HL-60/S4 (cell line): Measurements from ENCODE around the gene NPAS3.

Source experiments
- in situ Hi-C: fragments of 300-500 bp; cut with MboI; formaldehyde crosslinking; loops from 2 replicates; pipeline ENCODE4 v1.14.3; 2022; ENCODE audit warnings: low sequenced_read_pairs

Gene NPAS3

DNA sequence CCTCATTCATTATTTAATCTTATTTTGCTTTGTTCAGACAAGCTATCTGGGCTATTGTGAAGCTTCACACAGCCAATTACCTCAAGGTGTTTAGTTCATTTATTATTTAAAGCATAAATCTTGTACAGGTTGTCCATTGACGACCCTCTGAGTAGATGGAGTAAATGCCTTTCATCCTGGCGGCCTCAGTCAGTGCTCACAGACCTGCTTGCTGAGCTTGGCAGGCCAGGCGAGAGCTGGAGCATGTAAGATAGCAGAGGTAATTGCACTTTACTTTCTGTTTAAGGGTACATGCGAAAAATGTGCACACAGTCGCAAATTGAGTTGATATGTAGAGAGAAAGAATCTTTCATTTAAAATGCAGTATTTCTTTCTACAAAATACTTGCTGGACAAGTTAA is 224.4 kb downstream of the NPAS3 start:
- in situ Hi-C loops = no loop called here

DNA sequence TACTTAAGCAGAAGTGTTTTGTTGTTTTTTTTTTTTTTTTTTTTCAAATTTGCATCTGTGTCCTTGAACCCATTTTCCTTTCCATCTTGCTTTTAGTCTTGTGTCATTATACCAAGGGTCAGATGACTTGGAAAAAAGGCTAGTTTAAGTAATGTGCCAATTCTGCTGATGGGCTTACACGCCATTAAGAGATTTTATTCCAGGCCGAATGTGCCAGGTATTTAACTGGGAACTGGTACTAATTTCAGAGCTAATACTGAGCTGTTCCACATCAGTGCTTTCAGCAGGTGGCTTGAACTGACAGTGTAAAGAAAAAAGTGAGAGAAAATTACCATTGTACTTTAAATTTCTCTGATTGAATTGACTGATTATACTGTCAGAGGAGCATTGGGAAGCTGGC is 224.9 kb downstream of the NPAS3 start:
- in situ Hi-C loops = no loop called here

DNA sequence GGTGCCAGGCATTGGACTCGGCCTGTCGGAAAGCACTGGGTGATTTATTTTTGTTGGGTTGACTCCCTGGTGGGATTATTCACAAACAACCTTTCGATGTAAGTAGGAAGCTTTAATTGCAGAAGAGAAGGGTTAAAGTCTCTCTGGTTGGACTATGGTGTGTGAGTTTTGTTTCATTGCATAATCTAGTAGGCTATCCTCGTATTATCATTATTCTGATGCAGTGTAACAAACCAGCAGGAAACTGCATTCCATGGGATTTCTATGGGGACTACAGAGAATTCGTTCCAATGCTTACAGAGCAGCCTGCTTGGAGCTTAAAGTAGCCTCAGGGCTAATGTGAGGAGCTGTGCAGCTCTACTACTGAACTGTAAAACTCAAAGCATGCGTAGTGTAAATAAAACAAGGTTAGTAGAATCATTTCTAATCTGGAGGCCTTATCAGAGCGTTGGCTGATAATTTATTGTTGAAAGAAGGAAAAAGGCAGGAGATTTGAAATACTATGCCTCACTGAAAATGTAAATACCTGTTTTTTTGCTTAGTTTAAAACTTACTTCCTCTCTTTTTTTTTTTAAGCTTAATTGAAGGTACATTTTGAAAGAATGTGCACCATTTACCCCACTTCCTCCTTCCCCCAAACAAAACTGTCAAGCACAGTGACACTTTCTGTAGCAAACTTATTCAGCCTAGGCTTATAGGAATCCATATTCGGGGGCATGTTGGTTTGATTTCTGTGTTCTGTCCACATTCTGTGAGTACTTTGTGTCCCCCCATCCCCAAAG is 226.7 kb downstream of the NPAS3 start:
- in situ Hi-C loops = no loop called here

DNA sequence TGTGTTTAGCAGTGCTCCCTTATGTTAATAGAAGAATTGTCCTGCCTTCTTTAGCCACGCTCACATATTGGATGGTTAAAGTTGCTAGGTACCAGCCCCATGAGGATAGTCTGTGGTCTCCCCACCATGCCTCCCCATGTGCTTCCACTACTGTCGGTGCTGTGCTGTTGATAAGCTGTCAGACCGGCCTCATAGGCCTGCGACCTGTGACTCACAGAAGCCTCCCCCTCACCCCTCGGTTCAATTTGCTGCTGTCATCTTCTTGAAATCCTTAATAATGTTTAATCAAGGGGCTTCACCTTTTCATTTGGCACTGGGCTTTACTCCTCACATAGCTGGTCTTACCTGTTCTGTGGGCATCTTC is 227.2 kb downstream of the NPAS3 start:
- in situ Hi-C loops = no loop called here

DNA sequence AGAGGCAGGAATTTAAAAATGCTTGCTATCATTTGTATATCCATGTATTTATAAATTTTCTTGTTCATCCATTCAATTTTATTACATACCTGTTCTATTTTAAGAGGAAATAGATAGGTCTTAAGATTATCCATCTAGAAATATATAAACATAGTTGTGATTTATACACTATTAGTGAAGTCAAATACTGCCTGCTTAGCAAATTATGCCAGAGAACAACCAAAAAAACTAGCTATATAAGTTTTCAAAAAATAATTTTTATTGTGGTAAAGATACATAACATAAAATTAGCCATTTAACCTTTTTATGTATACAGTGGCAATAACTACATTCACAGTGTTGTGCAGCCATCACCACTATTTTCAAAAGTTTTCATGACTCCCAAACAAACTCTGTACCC is 237.3 kb downstream of the NPAS3 start:
- in situ Hi-C loops = no loop called here

DNA sequence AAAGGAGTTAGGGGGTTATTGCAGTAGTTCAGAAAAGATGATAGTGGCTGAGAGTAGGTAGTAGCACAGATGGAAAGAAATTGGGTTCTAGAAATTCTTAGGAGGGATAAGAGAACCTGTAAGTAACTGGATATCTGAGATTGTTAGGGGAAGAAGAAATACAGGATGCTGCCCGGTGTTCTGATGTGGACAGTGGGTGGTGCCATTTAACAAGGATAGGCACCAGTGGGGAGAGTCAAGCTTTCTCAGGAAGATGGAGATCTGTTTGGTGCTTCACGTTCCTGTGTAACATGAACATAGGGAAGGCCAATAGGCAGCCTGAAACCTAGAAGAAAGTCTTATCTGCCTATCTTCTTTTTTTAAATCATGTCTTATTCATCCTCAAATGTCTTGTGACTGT is 245.9 kb downstream of the NPAS3 start:
- in situ Hi-C loops = no loop called here

DNA sequence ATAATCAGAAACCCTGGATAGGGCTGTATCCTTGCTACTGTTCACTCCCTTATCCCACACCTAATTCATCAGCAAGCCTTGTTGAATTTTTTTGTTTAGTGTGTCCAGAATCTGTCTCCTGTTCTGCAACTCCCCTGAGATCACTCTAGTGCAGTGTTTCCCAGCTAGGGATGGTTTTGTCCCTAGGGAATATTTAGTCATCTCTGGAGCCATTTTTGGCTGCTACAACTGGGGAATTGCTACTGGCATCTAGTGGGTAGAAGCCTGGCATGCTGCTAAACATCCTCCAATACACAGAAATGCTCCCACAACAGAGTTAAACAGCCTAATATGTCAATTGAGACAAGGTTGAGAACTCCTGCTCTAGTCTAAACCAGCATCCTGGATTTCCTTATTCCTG is 248.0 kb downstream of the NPAS3 start:
- in situ Hi-C loops = no loop called here

DNA sequence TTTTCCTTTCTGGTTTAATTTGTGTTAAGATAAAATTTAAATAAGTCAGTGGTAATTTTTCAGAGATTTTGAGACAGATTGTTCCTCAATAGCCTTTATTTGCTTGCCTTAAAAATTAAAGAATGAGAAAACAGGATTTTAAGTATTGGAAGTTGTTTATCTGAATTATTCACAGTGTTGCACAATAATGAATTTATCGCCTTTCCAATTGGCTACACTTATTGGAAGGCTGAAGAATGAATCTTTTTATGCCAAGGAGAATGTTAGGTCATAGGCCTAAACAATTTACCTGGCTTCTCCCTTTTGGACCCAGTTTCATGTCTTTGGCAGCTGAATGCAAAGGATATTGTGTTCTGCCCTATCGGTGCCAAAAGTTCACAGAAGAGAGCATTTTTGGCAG is 250.2 kb downstream of the NPAS3 start:
- in situ Hi-C loops = no loop called here

DNA sequence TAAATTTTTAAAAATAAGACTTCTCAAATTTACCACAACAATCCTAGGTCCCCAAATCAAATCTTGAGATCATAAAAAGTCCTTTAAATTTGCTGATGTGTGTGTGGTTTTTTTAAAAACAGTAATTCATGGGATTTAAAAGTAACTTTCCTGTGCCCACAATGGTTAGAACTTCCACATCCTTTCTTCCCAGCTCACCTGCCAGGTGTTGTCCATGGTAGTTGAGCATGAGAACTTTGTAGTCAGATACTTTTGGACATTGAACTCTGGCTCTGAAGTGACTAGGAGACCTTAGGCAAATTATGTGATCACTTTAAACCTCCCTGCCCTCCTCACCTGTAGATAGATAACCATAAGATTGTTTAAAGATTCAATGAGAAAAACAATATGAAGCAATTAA is 253.2 kb downstream of the NPAS3 start:
- in situ Hi-C loops = no loop called here

DNA sequence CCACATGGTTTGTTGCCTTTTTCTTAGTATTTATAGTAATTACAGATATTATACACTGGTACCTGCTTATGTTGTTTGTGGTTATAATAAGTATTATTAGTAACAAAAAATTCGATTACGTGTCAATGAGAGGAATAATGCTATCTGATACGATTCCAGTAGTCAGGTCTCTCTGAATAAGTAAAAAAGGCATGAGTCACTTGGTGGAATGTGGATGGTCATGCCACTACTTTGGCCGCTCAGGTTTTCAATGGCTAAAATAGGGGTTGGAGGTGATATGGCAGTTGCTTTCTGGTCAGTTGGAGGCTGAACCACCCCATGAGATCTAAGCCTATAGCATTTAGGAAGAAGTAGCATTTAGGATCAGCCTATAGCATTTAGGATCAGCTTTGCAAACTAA is 255.9 kb downstream of the NPAS3 start:
- in situ Hi-C loops = no loop called here

DNA sequence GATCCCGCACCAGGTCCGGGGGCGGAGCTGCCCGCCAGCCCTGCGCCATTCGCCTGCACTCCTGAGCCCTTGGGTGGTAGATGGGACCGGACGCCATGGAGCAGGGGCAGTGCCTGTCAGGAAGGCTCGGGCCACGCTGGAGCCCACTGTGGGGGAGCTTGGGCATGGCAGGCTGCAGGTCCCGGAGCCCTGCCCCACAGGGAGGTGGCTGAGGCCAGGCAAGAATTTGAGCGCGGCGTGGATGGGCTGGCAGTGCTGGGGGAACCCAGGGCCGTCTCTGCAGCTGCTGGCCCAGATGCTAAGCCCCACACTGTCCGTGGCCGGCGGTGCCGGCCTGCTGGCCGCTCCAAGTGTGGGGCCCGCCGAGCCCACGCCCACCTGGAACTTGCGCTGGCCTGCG is 260.0 kb downstream of the NPAS3 start:
- in situ Hi-C loops = no loop called here

DNA sequence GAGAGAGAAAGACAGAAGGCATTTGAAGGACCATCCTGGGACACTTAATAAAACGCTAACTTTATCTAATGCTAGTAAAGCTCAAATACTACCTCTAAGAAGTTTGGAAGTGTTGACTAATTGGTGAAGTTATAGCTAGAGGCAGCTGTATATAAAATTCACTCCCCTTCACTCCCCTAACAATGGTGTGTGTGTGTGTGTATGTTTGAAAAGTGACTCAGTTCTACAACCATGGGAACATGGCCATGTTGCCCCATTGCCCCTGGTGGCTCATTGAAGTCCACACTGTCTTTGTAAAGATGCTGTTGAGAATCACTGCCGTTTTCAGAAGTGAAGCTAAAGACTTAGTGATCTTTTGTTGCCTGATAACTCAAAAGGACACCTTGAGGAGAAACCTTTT is 262.4 kb downstream of the NPAS3 start:
- in situ Hi-C loops = no loop called here

DNA sequence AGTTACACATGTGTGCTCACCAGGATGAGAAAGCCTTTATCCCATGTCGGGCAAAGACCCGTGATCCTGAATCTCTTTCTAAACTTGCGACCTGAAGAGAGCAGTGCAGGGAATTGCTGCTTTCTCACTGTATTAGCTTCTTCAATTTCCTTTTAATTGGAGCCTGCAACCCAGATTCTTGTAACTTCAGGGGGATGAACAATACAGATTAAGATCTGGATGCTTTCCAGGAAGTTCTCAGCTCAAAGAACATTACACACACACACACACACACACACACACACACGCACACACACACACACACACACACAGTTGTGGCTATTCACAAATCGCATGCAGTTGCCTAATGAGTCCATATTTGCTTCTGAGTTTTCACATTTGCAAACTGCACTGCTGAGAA is 268.3 kb downstream of the NPAS3 start:
- in situ Hi-C loops = no loop called here

DNA sequence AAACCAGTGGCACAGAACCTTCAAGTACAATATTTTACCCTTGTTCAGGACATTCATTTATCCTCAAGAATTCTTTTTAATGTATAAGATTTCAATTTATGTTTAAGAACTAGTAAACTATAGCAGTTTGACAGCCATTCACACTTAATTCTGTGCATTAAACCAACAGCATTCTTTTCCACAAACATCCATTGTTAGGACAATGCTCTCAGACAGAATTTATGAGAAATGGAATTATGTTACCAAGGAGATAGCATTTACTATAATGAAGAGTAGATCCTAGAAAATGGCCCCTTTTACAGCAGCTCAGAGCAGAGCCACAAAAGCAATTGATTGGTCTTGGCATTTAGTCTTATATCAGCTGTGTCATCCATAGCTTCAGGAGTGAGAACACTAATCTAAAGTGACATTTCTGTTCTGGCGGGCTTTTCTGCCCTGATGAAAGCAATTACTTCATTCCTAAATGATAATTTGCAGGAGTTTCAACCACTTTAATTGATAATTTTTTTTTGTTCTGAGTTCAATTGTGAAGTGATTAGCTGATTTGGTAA is 268.9 kb downstream of the NPAS3 start:
- in situ Hi-C loops = no loop called here

DNA sequence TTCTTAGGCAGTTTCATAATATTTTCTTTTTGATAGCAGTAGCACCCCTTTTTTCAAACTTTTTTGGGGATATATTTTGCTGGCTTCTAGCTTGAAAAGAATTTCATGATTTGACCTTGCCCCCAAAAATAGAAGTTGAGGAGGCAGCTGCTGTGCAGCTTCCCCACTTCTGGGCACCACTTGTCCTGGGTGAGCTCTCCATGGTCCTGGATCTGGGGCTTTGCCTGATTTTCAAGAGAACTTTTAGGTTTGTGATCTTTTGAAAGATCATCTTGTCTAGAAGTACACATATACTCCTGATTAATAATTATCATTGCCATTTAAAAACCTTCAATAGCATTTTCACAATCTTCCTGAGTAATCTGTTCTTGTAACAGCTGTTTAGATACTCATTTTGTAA is 271.6 kb downstream of the NPAS3 start:
- in situ Hi-C loops = no loop called here

DNA sequence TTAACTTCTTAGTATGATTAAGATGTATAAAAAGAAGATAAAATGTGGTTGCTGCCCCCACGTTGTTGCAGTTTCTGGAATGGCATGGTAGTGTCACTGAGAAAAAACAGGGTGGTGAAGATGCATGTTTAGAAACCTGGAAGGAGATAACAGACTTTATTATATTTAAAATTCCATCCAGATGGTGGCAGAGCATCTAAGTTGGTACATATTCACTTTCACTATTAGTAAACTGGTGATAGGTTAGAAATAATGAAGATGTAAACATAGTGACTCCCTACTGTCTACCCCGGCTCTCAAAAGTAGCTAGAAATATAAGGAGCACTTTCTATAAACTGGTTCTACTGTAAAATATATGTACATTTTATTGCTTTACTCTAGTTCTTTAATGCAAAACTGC is 279.3 kb downstream of the NPAS3 start:
- in situ Hi-C loops = no loop called here

DNA sequence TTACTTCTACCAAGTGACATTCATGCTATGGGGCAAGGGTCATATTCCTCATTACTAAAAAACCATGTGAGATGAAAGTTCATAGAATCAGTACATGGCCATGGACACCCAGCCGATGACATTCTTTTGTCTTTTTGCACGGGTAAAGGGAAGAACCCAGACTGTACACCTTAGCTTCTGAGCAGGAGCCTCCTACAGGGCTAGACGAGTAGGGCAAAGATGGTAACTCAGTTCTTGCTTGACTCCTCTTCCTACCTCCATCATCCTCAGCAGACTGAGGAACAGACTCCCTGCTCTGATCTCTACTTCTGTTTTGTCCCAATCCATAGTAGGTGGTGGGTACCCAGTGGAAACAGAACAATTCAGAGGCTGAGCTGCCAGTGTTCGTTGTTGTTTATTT is 281.3 kb downstream of the NPAS3 start:
- in situ Hi-C loops = no loop called here

DNA sequence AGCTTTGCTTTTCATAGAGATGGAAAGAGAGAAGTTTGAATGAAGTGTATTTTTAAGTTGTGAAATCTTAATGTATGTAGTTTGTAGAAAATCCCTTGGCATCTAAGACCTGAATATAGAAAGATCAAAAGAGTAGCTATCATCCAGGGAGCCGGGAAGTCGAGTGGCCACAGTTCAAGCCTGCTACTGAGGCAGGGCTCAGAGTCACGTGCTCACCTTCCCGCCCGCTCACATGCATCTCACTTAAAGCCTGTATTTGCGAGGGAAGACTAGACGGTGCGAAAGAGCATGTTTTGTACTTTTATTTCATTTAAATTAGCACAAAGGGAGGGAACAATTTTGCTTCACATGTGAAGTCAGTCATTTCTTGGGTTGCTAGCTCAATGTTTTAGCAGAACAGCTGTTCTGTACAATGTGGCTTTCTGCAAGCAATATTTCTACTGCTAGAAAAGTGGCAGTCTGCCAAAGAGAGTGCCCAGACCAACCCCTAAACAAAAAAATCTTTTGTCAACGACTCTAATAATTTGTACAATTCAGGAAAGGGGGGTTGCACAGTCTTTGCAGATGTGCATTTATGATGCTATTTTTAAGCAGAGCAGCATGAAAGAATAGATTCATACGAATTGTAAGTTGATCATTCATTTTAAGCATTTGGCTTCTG is 290.7 kb downstream of the NPAS3 start:
- in situ Hi-C loops = no loop called here

DNA sequence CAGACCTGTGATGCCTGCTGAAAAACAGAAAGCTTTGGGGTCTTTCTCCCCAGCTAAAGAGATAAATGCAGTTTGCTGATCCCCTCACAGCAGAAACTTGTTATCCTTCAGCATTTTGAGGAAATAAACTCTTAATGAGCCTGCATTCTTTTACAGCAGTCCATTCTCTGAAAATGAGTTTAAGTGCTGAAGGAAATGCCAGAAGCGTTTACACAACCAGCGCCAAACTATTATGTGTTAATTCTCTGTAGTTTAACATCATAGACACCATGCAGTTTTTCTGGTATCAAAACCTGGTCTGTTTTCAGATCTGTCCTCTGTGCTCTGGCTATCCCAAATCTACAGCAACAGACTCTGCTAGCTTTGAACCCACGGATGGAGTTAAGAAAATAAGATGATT is 291.3 kb downstream of the NPAS3 start:
- in situ Hi-C loops = no loop called here

DNA sequence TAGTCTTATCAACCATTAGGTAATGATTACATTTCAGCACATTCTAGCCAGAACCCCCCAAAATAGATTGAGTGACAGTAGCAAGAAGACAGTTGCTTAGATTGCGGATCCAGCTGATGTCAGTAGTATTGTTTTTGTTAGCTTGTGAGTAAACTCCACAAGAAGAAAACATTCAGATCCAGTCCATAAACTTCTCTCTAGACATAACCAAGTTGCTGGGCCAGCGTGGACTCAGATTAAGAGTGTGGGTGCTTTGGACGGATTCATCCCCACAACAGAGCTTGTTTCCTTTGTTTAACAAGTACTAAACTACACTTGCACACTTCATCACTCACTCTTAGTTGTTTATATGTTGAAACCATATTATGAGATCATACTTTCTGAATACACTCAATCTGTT is 293.4 kb downstream of the NPAS3 start:
- in situ Hi-C loops = no loop called here

DNA sequence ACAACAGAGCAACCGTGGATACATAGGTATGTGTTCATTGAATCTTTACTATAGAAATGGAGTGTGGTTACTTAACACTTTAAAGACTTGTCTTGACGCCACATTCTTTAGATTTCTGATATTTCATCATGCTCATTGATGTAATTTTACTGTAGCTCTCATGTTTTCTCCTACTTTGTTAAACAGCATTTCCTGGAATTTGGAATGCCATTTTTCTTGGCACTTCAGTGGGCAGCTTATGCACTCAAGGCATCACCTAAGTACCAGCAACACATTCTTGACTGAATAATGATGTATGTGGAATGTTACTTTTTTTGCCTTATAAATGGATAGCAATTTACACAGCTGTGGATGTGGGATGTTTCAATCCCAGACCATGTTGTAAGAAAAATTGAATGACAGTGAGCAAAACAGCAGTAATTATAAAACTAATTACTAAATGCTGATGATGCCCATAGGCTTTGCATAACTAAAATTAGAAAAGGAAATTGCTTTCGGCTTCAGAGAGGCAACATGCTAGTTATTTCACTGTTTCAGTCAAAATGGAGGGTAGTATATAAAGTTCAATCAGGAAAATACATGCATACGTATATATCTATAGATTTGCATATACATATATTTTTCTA is 298.5 kb downstream of the NPAS3 start:
- in situ Hi-C loops = no loop called here

DNA sequence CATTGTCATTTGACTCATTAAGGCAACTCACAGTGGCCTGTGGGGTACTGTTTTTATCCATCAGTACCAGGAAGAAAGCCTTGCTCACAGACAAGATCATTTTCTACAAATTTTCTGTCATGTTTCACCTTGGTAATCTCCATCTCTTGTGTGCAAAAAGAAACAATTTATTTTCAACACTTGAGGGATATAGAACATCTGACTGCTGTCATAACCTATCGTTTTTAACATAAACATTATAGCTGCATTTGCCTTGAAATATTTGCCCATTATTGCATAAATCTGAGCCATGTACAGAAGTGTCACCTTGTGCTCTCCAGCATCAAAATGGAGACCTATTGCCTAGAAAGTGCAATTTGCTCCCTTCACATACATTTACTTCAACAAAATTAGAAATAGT is 300.8 kb downstream of the NPAS3 start:
- in situ Hi-C loops = no loop called here
